ENCODE measurements around the gene KCNAB3. TPM values are rescaled to one million over a fixed set of nuclear protein-coding genes. Genes with fewer than 3 reads are reported as not detected.
"Not testable (repeated sequence)": the region's sequence is repeated elsewhere in the genome, so short reads cannot be mapped to it uniquely, and the experiment has no call there.

Gene KCNAB3
- total RNA-seq: 0.13 and 0.26 TPM in 2 replicates

- peak in 1 of 2 donors; percentile 52 for DNase-seq (ENCODE audit: low read depth in 2 of 2)
These were observed at the start of gene KCNAB3 for GRCh38 chr17:7929158-7930023. KCNAB3 (minus strand) TSS chr17:7929856; CDS start chr17:7929435, 421 bp downstream.

GRCh38 chr17:7977805-7978204 is 48.1 kb upstream of the KCNAB3 start:
- no peak for DNase-seq (ENCODE audit: low read depth in 2 of 2)

GRCh38 chr17:7977039-7977438 is 47.4 kb upstream of the KCNAB3 start:
- DNase-seq (ENCODE audit: low read depth in 2 of 2): no peak

- no peak for DNase-seq (ENCODE audit: low read depth in 2 of 2)
These were observed 45.0 kb upstream of the KCNAB3 start for GRCh38 chr17:7974638-7975131.

- DNase-seq (ENCODE audit: low read depth in 2 of 2): no peak
These were observed 42.6 kb upstream of the KCNAB3 start for GRCh38 chr17:7972131-7972785.

- no peak for DNase-seq (ENCODE audit: low read depth in 2 of 2)
These were observed 42.0 kb upstream of the KCNAB3 start for GRCh38 chr17:7971651-7972050.

GRCh38 chr17:7969433-7969832 is 39.8 kb upstream of the KCNAB3 start:
- no peak for DNase-seq (ENCODE audit: low read depth in 2 of 2)

- no peak for DNase-seq (ENCODE audit: low read depth in 2 of 2)
These were observed 38.1 kb upstream of the KCNAB3 start for GRCh38 chr17:7967751-7968150.

- no peak for DNase-seq (ENCODE audit: low read depth in 2 of 2)
These were observed 31.8 kb upstream of the KCNAB3 start for GRCh38 chr17:7961421-7961820.

- DNase-seq (ENCODE audit: low read depth in 2 of 2): no peak
These were observed 30.0 kb upstream of the KCNAB3 start for GRCh38 chr17:7959503-7960253.

GRCh38 chr17:7956228-7956965 is 26.7 kb upstream of the KCNAB3 start:
- peak in 1 of 2 donors; percentile 26 for DNase-seq (ENCODE audit: low read depth in 2 of 2)

- no peak for DNase-seq (ENCODE audit: low read depth in 2 of 2)
These were observed 26.0 kb upstream of the KCNAB3 start for GRCh38 chr17:7955414-7956227.

GRCh38 chr17:7953266-7953665 is 23.6 kb upstream of the KCNAB3 start:
- not testable (repeated sequence) for DNase-seq (ENCODE audit: low read depth in 2 of 2)

GRCh38 chr17:7951143-7951792 is 21.6 kb upstream of the KCNAB3 start:
- DNase-seq (ENCODE audit: low read depth in 2 of 2): no peak

- DNase-seq (ENCODE audit: low read depth in 2 of 2): no peak
These were observed 20.9 kb upstream of the KCNAB3 start for GRCh38 chr17:7950578-7950977.

- no peak for DNase-seq (ENCODE audit: low read depth in 2 of 2)
These were observed 18.0 kb upstream of the KCNAB3 start for GRCh38 chr17:7947651-7948050.

GRCh38 chr17:7946441-7946840 is 16.8 kb upstream of the KCNAB3 start:
- no peak for DNase-seq (ENCODE audit: low read depth in 2 of 2)

- no peak for DNase-seq (ENCODE audit: low read depth in 2 of 2)
These were observed 16.0 kb upstream of the KCNAB3 start for GRCh38 chr17:7945651-7946050.

GRCh38 chr17:7944326-7944725 is 14.7 kb upstream of the KCNAB3 start:
- no peak for DNase-seq (ENCODE audit: low read depth in 2 of 2)

GRCh38 chr17:7943291-7943690 is 13.6 kb upstream of the KCNAB3 start:
- no peak for DNase-seq (ENCODE audit: low read depth in 2 of 2)

Measured in dermis microvascular lymphatic vessel endothelial cell (primary cell).